A673 (cell line): ENCODE data around the gene NELFE.

Source experiments
- EZH2 ChIP-seq: fragments of 200-600 bp; sonication (generic); IDR thresholded peaks from 2 replicates; pipeline ENCODE4 v1.6.1; 2017; ENCODE audit warnings: borderline replicate concordance, low read depth, mild to moderate bottlenecking, mixed read lengths, antibody characterized with exemption, low read length; ENCODE audit not compliant: poor library complexity, severe bottlenecking
- TF ChIP-seq, protein P1 (sequence below): fragments of 300-800, 200-600 bp; sonication (generic); conservative IDR thresholded peaks from 2 replicates; pipeline ENCODE4 v1.5.1; 2017; ENCODE audit warnings: low read depth, mild to moderate bottlenecking, antibody characterized with exemption, low read length, moderate library complexity, mixed read lengths

DNA sequence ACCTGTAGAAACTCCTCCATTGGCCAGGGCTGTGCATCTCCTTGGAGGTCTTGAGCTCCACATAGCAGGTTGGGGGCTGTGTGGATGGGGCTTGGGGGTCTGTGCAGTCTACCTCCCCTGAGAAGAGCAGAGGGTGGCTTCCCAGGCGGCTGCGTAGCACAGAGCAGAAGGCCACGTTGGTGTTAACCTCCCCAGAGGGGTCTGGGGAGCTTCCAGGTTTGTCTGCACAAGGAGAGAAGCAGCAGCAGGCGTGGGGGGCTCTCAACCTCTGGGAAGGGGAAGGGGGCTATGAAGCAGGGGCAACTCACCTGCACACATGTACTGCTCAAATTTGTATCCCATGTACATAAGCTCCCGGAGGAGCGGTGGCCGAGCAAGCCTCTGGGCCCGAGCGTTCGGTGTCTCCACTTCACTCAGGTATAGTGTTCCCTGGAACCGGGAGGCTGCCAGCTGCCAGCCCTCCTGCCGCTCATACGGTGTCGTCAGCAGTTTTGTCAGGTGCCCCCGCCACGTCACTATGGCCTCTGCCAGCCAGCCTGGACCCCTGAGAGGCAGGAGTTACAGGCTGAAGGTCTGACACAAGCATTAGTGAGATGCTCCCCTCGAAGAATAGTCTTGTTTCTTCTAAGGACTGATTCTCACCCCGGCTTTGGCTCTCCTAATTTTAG, 12.0 kb upstream of the NELFE start:
- TF ChIP-seq, protein P1, sequence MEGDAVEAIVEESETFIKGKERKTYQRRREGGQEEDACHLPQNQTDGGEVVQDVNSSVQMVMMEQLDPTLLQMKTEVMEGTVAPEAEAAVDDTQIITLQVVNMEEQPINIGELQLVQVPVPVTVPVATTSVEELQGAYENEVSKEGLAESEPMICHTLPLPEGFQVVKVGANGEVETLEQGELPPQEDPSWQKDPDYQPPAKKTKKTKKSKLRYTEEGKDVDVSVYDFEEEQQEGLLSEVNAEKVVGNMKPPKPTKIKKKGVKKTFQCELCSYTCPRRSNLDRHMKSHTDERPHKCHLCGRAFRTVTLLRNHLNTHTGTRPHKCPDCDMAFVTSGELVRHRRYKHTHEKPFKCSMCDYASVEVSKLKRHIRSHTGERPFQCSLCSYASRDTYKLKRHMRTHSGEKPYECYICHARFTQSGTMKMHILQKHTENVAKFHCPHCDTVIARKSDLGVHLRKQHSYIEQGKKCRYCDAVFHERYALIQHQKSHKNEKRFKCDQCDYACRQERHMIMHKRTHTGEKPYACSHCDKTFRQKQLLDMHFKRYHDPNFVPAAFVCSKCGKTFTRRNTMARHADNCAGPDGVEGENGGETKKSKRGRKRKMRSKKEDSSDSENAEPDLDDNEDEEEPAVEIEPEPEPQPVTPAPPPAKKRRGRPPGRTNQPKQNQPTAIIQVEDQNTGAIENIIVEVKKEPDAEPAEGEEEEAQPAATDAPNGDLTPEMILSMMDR: no peak
- TF ChIP-seq EZH2: no peak
